HepG2 (cell line): Measurements from ENCODE around the gene PTPRM. TPM values are rescaled to one million over a fixed set of nuclear protein-coding genes. Genes with fewer than 3 reads are reported as not detected.
A peak's percentile ranks its signal among the peaks of the same experiment; 100 is the strongest.

Source experiments
- ARNT2 ChIP-seq: sonication (generic); formaldehyde crosslinking; IDR thresholded peaks from 2 replicates; pipeline ENCODE4 v1.8.0; 2022; ENCODE audit warnings: mild to moderate bottlenecking, low read depth, missing genetic modification reagents, moderate library complexity
- FOXJ3 ChIP-seq: sonication (generic); formaldehyde crosslinking; IDR thresholded peaks from 2 replicates; pipeline ENCODE4 v1.4.0; 2020; ENCODE audit warnings: missing genetic modification reagents, mild to moderate bottlenecking, borderline replicate concordance
- FOXK1 ChIP-seq: sonication (generic); formaldehyde crosslinking; IDR thresholded peaks from 2 replicates; pipeline ENCODE4 v1.4.0; 2020; ENCODE audit warnings: low read depth, missing genetic modification reagents, borderline replicate concordance
- GABPA ChIP-seq, 2 experiments: IDR thresholded peaks; 2 replicates each; pipeline ENCODE4 v1.6.1; 2011 to 2016; ENCODE audit warnings: low read depth in 2 of 2, low read length in 1 of 2, missing biosample characterization in 1 of 2, missing genetic modification characterization in 1 of 2
- GATAD2A ChIP-seq: IDR thresholded peaks from 2 replicates; pipeline ENCODE4 v1.6.1; 2016
- HHEX ChIP-seq: IDR thresholded peaks from 2 replicates; pipeline ENCODE4 v1.6.1; 2016; ENCODE audit warnings: control low read depth
- HNRNPLL ChIP-seq: fragments of 200-400 bp; formaldehyde crosslinking; IDR thresholded peaks from 2 replicates; pipeline ENCODE4 v1.6.1; 2017; ENCODE audit warnings: mild to moderate bottlenecking, low read depth, low read length; ENCODE audit not compliant: poor library complexity, severe bottlenecking
- KDM6A ChIP-seq: IDR thresholded peaks from 2 replicates; pipeline ENCODE4 v1.6.1; 2016; ENCODE audit warnings: low read depth
- PHF20 ChIP-seq: sonication (generic); formaldehyde crosslinking; IDR thresholded peaks from 2 replicates; pipeline ENCODE4 v1.5.0; 2020; ENCODE audit warnings: mild to moderate bottlenecking, missing genetic modification reagents
- RORA ChIP-seq: sonication (generic); formaldehyde crosslinking; IDR thresholded peaks from 2 replicates; pipeline ENCODE4 v1.5.0; 2020; ENCODE audit warnings: mild to moderate bottlenecking, missing genetic modification reagents, moderate library complexity
- ZBTB20 ChIP-seq: sonication (generic); formaldehyde crosslinking; IDR thresholded peaks from 2 replicates; pipeline ENCODE4 v1.8.1; 2023; ENCODE audit warnings: missing genetic modification reagents, low read depth, mild to moderate bottlenecking, borderline replicate concordance
- ZNF350 ChIP-seq: sonication (generic); formaldehyde crosslinking; IDR thresholded peaks from 2 replicates; pipeline ENCODE4 v1.4.0; 2020; ENCODE audit warnings: mild to moderate bottlenecking, low read depth, missing genetic modification reagents, borderline replicate concordance
- ZNF484 ChIP-seq: sonication (generic); formaldehyde crosslinking; IDR thresholded peaks from 2 replicates; pipeline ENCODE4 v1.5.1; 2020; ENCODE audit warnings: mild to moderate bottlenecking, low read depth, missing genetic modification reagents, borderline replicate concordance
- ZNF775 ChIP-seq: sonication (generic); formaldehyde crosslinking; IDR thresholded peaks from 2 replicates; pipeline ENCODE4 v1.4.0; 2020; ENCODE audit warnings: missing genetic modification reagents, mild to moderate bottlenecking, moderate library complexity, borderline replicate concordance
- ZNF878 ChIP-seq: sonication (generic); formaldehyde crosslinking; IDR thresholded peaks from 2 replicates; pipeline ENCODE4 v1.8.1; 2023; ENCODE audit warnings: mild to moderate bottlenecking, missing genetic modification reagents, moderate library complexity
- ZSCAN22 ChIP-seq: sonication (generic); formaldehyde crosslinking; IDR thresholded peaks from 2 replicates; pipeline ENCODE4 v1.4.0; 2020; ENCODE audit warnings: mild to moderate bottlenecking, missing genetic modification reagents
- polyA plus RNA-seq, 8 experiments: library from polyadenylated mRNA; depleted of rRNA in 3 of 8; stranded (reverse) in 7 of 8; unstranded in 1 of 8; fragments of >200 nt; fragmentation: Illumina TruSeq in 4 of 8; extraction: Trizol in 4 of 8; gene quantifications; 2 replicates each; pipeline versions ENCODE4 v1.2.1 to v1.2.3, GENCODE V29; 2011 to 2016; ENCODE audit warnings: low read depth in 4 of 8, missing spikeins in 1 of 8, mixed read lengths in 1 of 8; ENCODE audit not compliant: insufficient read depth in 1 of 8
- total RNA-seq, 5 experiments: library from RNA; depleted of rRNA; stranded (reverse); fragments of >200 nt; fragmentation: Illumina TruSeq; extraction: Trizol; gene quantifications; 2 replicates each; pipeline ENCODE4 v1.2.3, GENCODE V29; 2016; ENCODE audit warnings: low read depth in 1 of 5
- TF ChIP-seq, protein P1 (sequence below): sonication (generic); formaldehyde crosslinking; IDR thresholded peaks from 2 replicates; pipeline ENCODE4 v1.8.1; 2023; ENCODE audit warnings: mild to moderate bottlenecking, moderate library complexity, missing genetic modification reagents
- TF ChIP-seq, protein P2 (sequence below): sonication (generic); formaldehyde crosslinking; IDR thresholded peaks from 2 replicates; pipeline ENCODE4 v1.5.0; 2020; ENCODE audit warnings: missing genetic modification reagents
- TF ChIP-seq, protein P3 (sequence below): sonication (generic); formaldehyde crosslinking; IDR thresholded peaks from 2 replicates; pipeline ENCODE4 v1.4.0; 2020; ENCODE audit warnings: low read depth, missing genetic modification reagents
- TF ChIP-seq, protein P4 (sequence below): sonication (generic); formaldehyde crosslinking; IDR thresholded peaks from 2 replicates; pipeline ENCODE4 v1.4.0; 2020; ENCODE audit warnings: mild to moderate bottlenecking, missing genetic modification reagents
- TF ChIP-seq, protein P5 (sequence below): sonication (generic); formaldehyde crosslinking; IDR thresholded peaks from 2 replicates; pipeline ENCODE4 v1.4.0; 2020; ENCODE audit warnings: missing genetic modification reagents

PTPRM gene
- total and polyA plus RNA-seq, 2 of the 13 experiments (the other 11 are each of a cell fraction or from before 2014, with no cell fraction given): 12.6 to 108 TPM

DNA sequence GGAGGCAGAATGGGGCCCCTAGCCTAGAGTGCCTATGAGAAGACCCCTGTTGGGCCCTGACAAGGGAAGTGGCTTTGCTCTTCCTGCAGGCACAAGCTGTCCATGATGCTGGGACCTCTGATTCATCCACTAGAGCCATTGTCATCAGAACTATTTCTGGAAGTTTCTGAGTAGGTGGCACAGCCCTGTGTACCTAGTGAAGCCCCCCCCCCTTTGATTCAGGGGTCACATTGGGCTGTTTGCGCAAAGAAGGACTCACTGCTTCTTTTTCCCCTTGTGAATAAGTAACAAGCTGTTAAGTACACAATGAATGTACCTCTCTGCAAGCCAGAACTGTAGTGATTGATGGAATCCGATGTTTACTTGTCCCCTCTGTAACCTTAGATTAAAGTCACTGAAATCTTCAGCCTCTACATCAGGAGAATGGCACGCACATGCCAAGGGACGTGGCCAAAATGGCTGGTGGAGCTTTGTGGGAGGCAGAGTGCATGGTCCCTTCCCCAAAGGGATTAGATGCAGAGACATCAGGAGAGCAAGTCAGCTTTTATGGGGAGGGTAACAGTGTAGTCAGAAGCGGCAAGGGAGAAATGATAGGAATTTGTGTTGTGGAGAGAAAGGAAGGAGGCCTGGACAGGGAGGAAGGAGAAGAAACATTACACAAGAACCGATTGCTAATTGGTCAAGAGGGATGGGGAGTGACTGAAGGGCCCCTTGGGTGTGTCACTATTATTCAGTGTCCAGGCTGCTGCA is 774.5 kb downstream of the PTPRM start (continued):
- TF ChIP-seq FOXK1 (CRISPR knock-in tag): no peak; the same call in 1 of the 2 replicates
- peak; percentile 58 for TF ChIP-seq KDM6A (CRISPR knock-in tag)
- no peak for TF ChIP-seq ZNF775 (CRISPR knock-in tag)
- TF ChIP-seq, protein P1, sequence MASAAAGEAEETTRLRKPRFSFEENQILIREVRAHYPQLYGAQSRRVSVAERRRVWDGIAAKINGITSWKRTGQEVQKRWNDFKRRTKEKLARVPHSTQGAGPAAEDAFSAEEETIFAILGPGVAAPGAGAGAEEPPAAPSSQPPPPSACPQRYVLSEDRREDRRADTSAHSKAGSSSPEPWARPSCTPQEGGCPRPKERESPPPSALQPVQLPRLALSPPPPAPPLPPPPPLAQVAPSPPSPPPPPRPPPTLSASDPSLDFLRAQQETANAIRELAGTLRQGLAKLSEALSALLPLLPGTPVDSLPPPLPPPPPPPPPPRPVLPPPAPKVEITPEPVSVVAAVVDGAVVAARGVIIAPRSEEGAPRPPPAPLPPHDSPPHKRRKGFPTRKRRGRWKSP (CRISPR knock-in tag): no peak
- peak; percentile 83 for TF ChIP-seq GATAD2A (CRISPR knock-in tag)
- no peak for TF ChIP-seq GABPA (IDR thresholded peaks at IDR 0.05; ENCODE audit: low read depth, low read length)
- no peak for TF ChIP-seq GABPA (CRISPR knock-in tag; IDR thresholded peaks at IDR 0.05; ENCODE audit: low read depth)
- TF ChIP-seq ZNF878 (CRISPR knock-in tag): no peak
- TF ChIP-seq ARNT2: no peak
- no peak for TF ChIP-seq RORA (CRISPR knock-in tag)
- peak; percentile 76; the same call in 1 of the 2 replicates for TF ChIP-seq FOXJ3 (CRISPR knock-in tag)
- TF ChIP-seq ZNF350 (CRISPR knock-in tag): no peak; the same call in 1 of the 2 replicates
- TF ChIP-seq, protein P2, sequence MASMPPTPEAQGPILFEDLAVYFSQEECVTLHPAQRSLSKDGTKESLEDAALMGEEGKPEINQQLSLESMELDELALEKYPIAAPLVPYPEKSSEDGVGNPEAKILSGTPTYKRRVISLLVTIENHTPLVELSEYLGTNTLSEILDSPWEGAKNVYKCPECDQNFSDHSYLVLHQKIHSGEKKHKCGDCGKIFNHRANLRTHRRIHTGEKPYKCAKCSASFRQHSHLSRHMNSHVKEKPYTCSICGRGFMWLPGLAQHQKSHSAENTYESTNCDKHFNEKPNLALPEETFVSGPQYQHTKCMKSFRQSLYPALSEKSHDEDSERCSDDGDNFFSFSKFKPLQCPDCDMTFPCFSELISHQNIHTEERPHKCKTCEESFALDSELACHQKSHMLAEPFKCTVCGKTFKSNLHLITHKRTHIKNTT (CRISPR knock-in tag): no peak
- TF ChIP-seq ZBTB20 (CRISPR knock-in tag): peak; percentile 58; the same call in 1 of the 2 replicates
- peak; percentile 41 for TF ChIP-seq HNRNPLL
- no peak for TF ChIP-seq ZNF484 (CRISPR knock-in tag)
- no peak for TF ChIP-seq PHF20 (CRISPR knock-in tag)
- no peak for TF ChIP-seq ZSCAN22 (CRISPR knock-in tag)
- TF ChIP-seq, protein P3, sequence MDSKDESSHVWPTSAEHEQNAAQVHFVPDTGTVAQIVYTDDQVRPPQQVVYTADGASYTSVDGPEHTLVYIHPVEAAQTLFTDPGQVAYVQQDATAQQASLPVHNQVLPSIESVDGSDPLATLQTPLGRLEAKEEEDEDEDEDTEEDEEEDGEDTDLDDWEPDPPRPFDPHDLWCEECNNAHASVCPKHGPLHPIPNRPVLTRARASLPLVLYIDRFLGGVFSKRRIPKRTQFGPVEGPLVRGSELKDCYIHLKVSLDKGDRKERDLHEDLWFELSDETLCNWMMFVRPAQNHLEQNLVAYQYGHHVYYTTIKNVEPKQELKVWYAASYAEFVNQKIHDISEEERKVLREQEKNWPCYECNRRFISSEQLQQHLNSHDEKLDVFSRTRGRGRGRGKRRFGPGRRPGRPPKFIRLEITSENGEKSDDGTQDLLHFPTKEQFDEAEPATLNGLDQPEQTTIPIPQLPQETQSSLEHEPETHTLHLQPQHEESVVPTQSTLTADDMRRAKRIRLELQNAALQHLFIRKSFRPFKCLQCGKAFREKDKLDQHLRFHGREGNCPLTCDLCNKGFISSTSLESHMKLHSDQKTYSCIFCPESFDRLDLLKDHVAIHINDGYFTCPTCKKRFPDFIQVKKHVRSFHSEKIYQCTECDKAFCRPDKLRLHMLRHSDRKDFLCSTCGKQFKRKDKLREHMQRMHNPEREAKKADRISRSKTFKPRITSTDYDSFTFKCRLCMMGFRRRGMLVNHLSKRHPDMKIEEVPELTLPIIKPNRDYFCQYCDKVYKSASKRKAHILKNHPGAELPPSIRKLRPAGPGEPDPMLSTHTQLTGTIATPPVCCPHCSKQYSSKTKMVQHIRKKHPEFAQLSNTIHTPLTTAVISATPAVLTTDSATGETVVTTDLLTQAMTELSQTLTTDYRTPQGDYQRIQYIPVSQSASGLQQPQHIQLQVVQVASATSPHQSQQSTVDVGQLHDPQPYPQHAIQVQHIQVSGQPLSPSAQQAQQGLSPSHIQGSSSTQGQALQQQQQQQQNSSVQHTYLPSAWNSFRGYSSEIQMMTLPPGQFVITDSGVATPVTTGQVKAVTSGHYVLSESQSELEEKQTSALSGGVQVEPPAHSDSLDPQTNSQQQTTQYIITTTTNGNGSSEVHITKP: peak; percentile 64; the same call in 1 of the 2 replicates
- TF ChIP-seq, protein P4, sequence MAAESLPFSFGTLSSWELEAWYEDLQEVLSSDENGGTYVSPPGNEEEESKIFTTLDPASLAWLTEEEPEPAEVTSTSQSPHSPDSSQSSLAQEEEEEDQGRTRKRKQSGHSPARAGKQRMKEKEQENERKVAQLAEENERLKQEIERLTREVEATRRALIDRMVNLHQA: no peak
- TF ChIP-seq HHEX (CRISPR knock-in tag): peak; percentile 67; the same call in 1 of the 2 replicates
- TF ChIP-seq, protein P5, sequence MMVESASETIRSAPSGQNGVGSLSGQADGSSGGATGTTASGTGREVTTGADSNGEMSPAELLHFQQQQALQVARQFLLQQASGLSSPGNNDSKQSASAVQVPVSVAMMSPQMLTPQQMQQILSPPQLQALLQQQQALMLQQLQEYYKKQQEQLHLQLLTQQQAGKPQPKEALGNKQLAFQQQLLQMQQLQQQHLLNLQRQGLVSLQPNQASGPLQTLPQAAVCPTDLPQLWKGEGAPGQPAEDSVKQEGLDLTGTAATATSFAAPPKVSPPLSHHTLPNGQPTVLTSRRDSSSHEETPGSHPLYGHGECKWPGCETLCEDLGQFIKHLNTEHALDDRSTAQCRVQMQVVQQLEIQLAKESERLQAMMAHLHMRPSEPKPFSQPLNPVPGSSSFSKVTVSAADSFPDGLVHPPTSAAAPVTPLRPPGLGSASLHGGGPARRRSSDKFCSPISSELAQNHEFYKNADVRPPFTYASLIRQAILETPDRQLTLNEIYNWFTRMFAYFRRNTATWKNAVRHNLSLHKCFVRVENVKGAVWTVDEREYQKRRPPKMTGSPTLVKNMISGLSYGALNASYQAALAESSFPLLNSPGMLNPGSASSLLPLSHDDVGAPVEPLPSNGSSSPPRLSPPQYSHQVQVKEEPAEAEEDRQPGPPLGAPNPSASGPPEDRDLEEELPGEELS: peak; percentile 84
